ENCODE data around the gene MAST3.

Gene MAST3

GRCh38 chr19:18100710-18101109 is 3.1 kb downstream of the MAST3 start:
- no peak for TF ChIP-seq FOXM1 (IDR thresholded peaks at IDR 0.05; ENCODE audit: borderline replicate concordance, low read depth)
- no peak for TF ChIP-seq USF1 (IDR thresholded peaks at IDR 0.05)
- TF ChIP-seq ZBTB7A (IDR thresholded peaks at IDR 0.05; ENCODE audit: low read depth): no peak
- peak; percentile 65 for TF ChIP-seq MAX (IDR thresholded peaks at IDR 0.05)
- no peak for TF ChIP-seq RAD21 (IDR thresholded peaks at IDR 0.05; ENCODE audit: low read depth)
- TF ChIP-seq EGR1 (IDR thresholded peaks at IDR 0.05): no peak

- TF ChIP-seq TAF1 (IDR thresholded peaks at IDR 0.05; ENCODE audit: low read depth) (no peak), EGR1 (IDR thresholded peaks at IDR 0.05) (no peak), CREB1 (IDR thresholded peaks at IDR 0.05; ENCODE audit: low read depth) (no peak), YY1 (IDR thresholded peaks at IDR 0.05; ENCODE audit: low read depth) (no peak), USF1 (IDR thresholded peaks at IDR 0.05) (no peak), ZBTB7A (IDR thresholded peaks at IDR 0.05; ENCODE audit: low read depth) (no peak), CEBPB (IDR thresholded peaks at IDR 0.05) (no peak), NFIC (IDR thresholded peaks at IDR 0.05) (no peak), TEAD4 (IDR thresholded peaks at IDR 0.05) (no peak), RAD21 (IDR thresholded peaks at IDR 0.05; ENCODE audit: low read depth) (no peak), FOXM1 (IDR thresholded peaks at IDR 0.05; ENCODE audit: borderline replicate concordance, low read depth) (no peak), REST (IDR thresholded peaks at IDR 0.05; ENCODE audit: low read depth) (no peak), MAX (IDR thresholded peaks at IDR 0.05) (no peak), EP300 (IDR thresholded peaks at IDR 0.05; ENCODE audit: borderline replicate concordance) (no peak), TCF12 (IDR thresholded peaks at IDR 0.05; ENCODE audit: low read depth) (no peak)
Measured at GRCh38 chr19:18101268-18101667, 3.7 kb downstream of the MAST3 start.

GRCh38 chr19:18102916-18103542 is 5.5 kb downstream of the MAST3 start:
- TF ChIP-seq TCF12 (IDR thresholded peaks at IDR 0.05; ENCODE audit: low read depth) (no peak), YY1 (IDR thresholded peaks at IDR 0.05; ENCODE audit: low read depth) (no peak), CREB1 (IDR thresholded peaks at IDR 0.05; ENCODE audit: low read depth) (no peak), MAX (IDR thresholded peaks at IDR 0.05) (no peak), NFIC (IDR thresholded peaks at IDR 0.05) (no peak), ZBTB7A (IDR thresholded peaks at IDR 0.05; ENCODE audit: low read depth) (no peak), TEAD4 (IDR thresholded peaks at IDR 0.05) (no peak), FOXM1 (IDR thresholded peaks at IDR 0.05; ENCODE audit: borderline replicate concordance, low read depth) (no peak), EGR1 (IDR thresholded peaks at IDR 0.05) (no peak), REST (IDR thresholded peaks at IDR 0.05; ENCODE audit: low read depth) (no peak), USF1 (IDR thresholded peaks at IDR 0.05) (no peak), EP300 (IDR thresholded peaks at IDR 0.05; ENCODE audit: borderline replicate concordance) (no peak), CEBPB (IDR thresholded peaks at IDR 0.05) (no peak), RAD21 (IDR thresholded peaks at IDR 0.05; ENCODE audit: low read depth) (no peak), TAF1 (IDR thresholded peaks at IDR 0.05; ENCODE audit: low read depth) (no peak)

GRCh38 chr19:18104793-18105131 is 7.2 kb downstream of the MAST3 start:
- TF ChIP-seq USF1 (IDR thresholded peaks at IDR 0.05): no peak
- TF ChIP-seq MAX (IDR thresholded peaks at IDR 0.05): no peak
- TF ChIP-seq YY1 (IDR thresholded peaks at IDR 0.05; ENCODE audit: low read depth): no peak
- no peak for TF ChIP-seq RAD21 (IDR thresholded peaks at IDR 0.05; ENCODE audit: low read depth)
- no peak for TF ChIP-seq TCF12 (IDR thresholded peaks at IDR 0.05; ENCODE audit: low read depth)
- no peak for TF ChIP-seq CREB1 (IDR thresholded peaks at IDR 0.05; ENCODE audit: low read depth)
- no peak for TF ChIP-seq EP300 (IDR thresholded peaks at IDR 0.05; ENCODE audit: borderline replicate concordance)
- no peak for TF ChIP-seq TEAD4 (IDR thresholded peaks at IDR 0.05)
- TF ChIP-seq FOXM1 (IDR thresholded peaks at IDR 0.05; ENCODE audit: borderline replicate concordance, low read depth): no peak
